Sciatic nerve (tissue), 2 donors: Measurements from ENCODE around the gene MMUT. TPM values are rescaled to one million over a fixed set of nuclear protein-coding genes. Genes with fewer than 3 reads are reported as not detected.
A peak's percentile ranks its signal among the peaks of the same experiment; 100 is the strongest.
"Not testable (repeated sequence)": the region's sequence is repeated elsewhere in the genome, so short reads cannot be mapped to it uniquely, and the experiment has no call there.

Source experiments
- ATAC-seq: fragments of 200-7000 bp; cut with Tn5 transposase; one replicate; pipeline ENCODE4 v1.9.1; 2020; ENCODE audit warnings: mild to moderate bottlenecking, moderate library complexity
- DNase-seq: peaks from one replicate; pipeline ENCODE4 v3.0.0-alpha.2; 2020; ENCODE audit warnings: low spot score
- intact Hi-C: fragments of 100-400 bp; cut with DNase I; formaldehyde crosslinking; loops from one replicate; pipeline ENCODE4 v1.14.2; 2022
- total RNA-seq: library from RNA; stranded (reverse); fragmentation: NEBNext Ultra II Directional; extraction: Animal tissue kit (Norgen Biotek cat#: 25700); gene quantifications from one replicate; pipeline ENCODE4 v1.2.1, GENCODE V29; 2021
- donor health status: DM: no; HTN: no; CAD: no.
- donor health status: DM: no; HTN: no; CAD: no.

Gene MMUT
- total RNA-seq, 1 donor from 2014 or later: 22.7 TPM

DNA sequence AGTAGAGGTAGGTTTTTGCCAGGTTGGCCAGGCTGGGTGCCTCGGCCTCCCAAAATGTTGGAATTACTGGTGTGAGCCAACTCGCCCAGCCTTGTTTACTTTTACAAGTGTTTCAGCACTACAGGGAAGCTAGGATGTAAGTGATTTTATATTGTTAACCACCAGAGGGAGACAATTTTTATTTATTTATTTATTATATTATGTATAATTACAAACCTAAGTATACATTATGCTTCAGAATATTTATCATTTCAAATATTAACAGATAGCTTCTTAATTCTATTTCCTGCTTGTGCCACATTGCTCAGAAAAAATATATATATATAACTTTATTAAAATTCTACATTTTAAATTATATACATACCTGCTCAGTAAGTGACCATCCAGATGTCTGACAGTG is 9.8 kb downstream of the MMUT start:
- DNase-seq: no peak
- intact Hi-C loops: no loop called here
- no peak for ATAC-seq

DNA sequence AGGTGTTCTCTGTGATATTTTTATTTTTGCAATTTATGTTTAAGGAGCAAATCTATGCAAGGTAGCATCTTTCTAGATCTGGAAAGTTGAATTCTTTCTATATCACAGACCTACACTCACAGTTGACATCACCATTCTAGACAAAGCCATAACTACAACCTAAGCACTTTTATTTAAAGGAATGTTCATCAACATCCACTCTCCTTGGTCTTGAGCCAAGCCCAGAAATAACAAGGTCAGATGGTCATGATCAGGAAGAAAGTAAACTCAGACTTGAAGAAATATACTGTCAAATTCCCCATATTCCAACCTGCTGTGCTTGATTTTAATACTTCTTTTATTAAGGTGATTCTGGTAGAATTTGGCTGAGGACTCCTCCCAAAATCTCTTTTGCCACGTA is 32.2 kb downstream of the MMUT start:
- intact Hi-C loops: no loop called here
- no peak for ATAC-seq

DNA sequence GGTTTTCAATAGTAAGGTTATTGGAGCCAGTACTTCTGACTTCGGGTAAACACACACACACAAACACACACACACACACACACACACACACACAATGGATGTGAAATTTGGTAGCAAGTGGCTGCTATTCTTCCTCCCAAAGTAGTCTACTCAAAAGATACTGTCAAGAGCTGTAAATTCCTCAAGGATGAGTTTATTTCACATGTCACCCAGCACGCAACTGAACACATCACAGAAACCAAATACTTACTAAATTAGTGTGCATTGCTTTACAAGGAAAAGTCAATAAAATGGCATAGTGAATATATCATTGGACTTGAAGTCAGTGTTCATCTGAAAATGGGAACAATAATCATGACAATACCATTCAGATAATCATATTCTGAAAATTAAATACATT is 32.9 kb downstream of the MMUT start:
- ATAC-seq (no peak), DNase-seq (no peak)
- intact Hi-C loops: no loop called here

More for the DNA sequence above, 32.2 kb downstream of the MMUT start:
- no peak for DNase-seq

DNA sequence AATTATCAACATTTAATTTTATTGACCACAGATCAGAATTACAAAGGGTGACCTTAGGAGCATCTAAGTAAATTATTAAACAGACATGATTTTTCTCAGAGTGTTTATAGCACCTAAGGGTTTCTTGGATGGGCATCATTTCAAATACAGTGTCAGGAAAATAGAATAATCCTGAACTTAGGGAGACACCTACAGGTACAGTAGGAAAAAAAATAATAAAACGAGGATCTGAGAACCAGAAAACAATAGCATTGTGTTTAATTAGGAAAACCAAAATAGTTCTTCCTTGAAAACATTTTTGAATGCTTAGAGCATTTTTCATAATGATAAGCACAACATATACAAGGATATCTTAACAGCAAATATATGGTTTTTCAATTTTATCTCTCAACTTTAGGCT is 39.2 kb downstream of the MMUT start:
- DNase-seq: no peak
- ATAC-seq: no peak
- intact Hi-C loops: no loop called here

DNA sequence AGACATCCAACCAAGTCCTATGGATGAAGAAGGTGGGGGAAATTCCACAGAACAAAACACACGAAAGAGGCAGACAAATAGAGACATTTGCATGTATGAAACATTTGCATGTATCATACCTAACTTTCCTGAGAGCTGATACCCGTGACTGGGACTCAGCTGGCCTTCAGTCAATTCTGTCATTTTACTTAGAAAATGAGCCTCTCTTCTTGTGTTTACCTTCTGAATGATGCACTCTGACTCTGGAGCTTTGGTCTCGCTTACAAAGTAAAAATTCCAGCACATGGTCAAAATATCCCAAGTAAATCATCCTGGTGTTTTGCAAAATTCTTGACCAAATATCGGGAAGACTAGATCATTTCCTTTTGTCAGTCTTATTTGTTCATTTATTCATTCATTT is 46.9 kb downstream of the MMUT start:
- no peak for DNase-seq
- no peak for ATAC-seq
- intact Hi-C loops: no loop called here

DNA sequence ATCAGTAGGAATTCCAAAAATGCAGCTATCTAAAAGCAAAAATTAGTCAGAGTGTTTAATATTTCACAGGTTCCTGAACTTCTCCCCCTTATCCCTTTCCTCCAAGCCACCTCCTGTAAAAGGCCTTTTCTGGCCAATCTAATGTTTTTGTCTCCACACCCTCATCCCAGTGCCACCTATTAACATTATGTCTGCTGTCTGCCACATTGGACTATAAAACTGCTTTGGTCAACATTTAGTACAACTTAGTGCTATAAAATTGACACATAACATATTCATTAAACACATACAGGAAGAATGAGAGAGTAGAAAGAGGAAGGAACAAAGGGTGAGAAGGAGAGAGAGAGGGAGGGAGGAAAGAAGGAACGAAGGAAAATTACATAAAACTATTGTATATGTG is 47.7 kb downstream of the MMUT start:
- ATAC-seq: no peak
- no peak for DNase-seq
- intact Hi-C loops: no loop called here

DNA sequence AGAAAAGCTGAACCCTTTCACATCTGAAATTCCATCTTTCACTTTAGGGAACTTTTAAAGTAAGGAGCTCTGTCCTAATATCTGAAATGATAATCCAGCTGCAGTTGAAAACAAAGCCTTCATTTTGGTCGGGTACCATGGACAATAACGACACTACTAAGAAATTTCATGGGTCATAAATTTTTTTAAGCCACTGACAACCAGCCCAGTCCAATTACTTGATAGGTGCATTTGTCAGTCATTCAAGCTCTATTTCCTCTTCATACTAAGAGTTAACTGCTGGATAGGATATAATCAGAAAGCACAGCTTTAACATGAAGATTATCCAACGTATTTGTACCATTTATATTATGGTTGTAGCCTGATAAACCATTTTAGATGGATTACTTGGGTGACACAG is 52.5 kb downstream of the MMUT start:
- DNase-seq (no peak), ATAC-seq (no peak)
- intact Hi-C loops: no loop called here

DNA sequence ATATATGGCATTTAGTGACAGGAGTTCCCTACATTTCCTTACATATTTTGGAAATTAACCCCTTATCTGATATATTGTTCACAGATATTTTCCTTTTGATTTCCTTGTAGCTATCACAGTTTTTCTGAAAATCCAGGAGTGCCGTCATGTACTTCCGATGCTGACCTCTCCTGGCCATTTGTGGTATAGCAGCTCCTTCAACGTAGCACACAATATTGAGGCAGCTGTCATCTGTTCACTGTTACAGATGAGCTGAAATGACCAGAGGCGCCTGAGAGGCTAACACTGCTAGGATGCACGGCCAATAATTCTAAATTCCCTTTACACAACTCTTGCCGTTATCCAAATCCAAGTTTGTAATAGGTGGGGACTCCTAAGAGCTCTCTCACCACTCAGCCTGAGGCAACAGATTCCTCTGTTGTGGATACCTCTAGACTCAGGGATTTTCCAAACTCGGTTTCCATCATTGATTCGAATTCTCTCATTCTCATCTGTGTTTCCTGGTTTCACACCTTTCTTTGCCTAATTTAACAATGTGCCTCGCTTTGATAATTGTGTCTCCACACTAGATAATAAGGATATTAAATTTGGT is 53.0 kb downstream of the MMUT start:
- DNase-seq (peak; percentile 79), ATAC-seq (peak; percentile 63)
- intact Hi-C loops: no loop called here

DNA sequence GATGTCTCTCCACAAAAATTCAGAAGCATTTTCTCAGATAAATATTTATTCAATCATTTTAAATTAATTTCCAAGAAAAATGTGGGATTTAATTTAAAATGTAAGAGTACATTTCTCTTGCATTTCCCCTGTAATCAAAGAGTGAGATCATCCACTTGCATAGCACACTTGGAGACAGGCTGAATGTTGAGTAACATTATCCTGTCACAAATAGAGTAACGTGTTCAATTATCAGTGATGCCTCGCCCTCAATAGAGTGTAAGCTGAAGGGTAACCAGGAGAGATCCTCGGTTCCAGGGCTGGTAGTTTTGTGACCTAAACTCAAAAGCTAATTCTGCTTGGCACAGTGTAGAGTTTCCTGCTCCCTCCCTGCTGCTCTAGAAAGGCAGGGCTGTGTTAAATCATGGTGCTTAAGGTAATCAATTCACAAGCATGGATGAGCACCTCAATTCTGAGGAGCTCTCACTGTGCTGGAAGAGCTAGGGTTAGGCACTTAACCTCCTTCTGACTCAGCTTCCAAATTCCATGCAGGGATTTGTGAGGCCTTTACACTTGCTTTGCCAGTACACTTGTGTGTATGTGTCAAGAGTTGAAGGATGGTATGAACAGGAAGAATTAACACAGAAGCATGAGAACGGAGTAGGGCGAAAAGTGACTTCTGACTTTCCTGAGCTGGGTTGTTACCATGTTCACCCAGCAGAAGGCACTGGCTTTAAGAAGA is 56.6 kb downstream of the MMUT start:
- ATAC-seq (no peak), DNase-seq (no peak)
- intact Hi-C loops: no loop called here

DNA sequence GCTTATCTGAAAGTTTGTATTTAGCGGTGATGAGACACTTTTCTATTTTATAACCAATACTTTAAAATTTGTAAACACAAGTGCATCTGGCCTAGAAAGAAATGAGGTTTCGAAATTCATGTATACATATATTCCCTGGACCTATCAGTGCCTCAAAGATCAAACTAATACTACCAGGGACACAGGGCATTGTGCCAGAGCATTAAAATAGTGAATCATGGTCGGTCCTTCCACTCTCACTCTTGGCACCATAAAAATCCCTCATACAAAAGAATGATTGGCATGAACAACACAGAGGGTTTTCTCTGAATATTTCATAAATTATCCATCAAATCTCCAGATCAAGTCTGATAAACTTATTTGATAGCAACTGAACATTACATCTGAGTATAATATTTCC is 62.0 kb downstream of the MMUT start:
- ATAC-seq: no peak
- no peak for DNase-seq
- intact Hi-C loops: no loop called here

DNA sequence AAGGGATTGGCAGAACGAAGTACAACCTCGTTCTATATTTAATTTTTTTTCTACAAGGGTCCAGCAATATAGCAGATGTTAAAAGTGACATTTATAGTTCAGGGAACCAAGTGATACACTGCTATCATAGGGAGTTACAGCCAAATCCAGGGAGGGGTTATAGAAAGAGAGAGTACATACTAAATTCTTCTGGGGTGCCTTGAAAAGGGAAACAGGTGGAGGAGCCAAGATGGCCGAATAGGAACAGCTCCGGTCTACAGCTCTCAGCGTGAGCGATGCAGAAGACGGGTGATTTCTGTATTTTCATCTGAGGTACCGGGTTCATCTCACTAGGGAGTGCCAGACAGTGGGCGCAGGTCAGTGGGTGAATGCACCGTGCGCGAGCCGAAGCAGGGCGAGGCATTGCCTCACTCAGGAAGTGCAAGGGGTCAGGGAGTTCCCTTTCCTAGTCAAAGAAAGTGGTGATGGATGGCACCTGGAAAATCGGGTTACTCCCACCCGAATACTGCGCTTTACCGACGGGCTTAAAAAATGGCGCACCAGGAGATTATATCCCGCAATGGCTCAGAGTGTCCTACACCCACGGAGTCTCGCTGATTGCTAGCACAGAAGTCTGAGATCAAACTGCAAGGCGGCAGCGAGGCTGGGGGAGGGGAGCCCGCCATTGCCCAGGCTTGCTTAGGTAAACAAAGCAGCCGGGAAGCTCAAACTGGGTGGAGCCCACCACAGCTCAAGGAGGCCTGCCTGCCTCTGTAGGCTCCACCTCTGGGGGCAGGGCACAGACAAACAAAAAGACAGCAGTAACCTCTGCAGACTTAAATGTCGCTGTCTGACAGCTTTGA is 76.2 kb downstream of the MMUT start:
- intact Hi-C loops, ATAC-seq, DNase-seq: not testable (repeated sequence)

DNA sequence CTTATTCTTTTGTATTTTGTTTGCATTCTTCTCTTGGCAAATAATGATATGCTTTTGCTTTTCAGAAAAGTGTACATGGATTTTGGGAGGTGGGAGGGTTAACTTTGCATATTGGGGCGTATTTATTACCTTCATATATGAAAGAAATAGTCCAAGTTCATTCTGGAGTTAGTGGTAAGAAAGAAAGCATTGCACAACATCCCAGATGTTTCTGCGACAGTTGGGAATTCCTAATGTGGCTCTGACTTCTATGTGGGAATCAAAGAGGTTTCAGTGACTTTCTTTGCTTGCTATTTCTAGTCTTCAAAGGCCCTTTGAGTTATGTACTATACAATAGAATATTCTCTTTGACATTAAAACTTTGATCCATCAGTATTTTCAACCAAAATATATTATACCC is 78.1 kb downstream of the MMUT start:
- ATAC-seq: no peak

More for the DNA sequence above, 78.1 kb downstream of the MMUT start:
- intact Hi-C loops: no loop called here
- DNase-seq: no peak

Other genes with a start within 250 kb of the MMUT start
- 5.0 TPM for gene CENPQ, start 117 bp upstream of the MMUT start, total RNA-seq
- gene GLYATL3, start 36.7 kb upstream of the MMUT start, total RNA-seq: not detected
- 7.6 TPM for gene C6orf141, start 87.4 kb upstream of the MMUT start, total RNA-seq
- gene RHAG, start 173.6 kb upstream of the MMUT start, total RNA-seq: 2.9 TPM